Muscle of leg (tissue), 11 donors: ENCODE measurements around the gene LSM11. TPM values are rescaled to one million over a fixed set of nuclear protein-coding genes. Genes with fewer than 3 reads are reported as not detected.
A peak's percentile ranks its signal among the peaks of the same experiment; 100 is the strongest.
"Not testable (repeated sequence)": the region's sequence is repeated elsewhere in the genome, so short reads cannot be mapped to it uniquely, and the experiment has no call there.

ENCODE experiments used
- DNase-seq: peaks from one replicate; pipeline ENCODE4 v3.0.0; 2013
- H3K27ac ChIP-seq: one replicate; pipeline ENCODE4 v1.5.1; 2013; ENCODE audit warnings: mild to moderate bottlenecking, low read length, control low read depth
- H3K27me3 ChIP-seq: one replicate; pipeline ENCODE4 v1.6.1; 2013; ENCODE audit warnings: low read length; ENCODE audit not compliant: control insufficient read depth, insufficient read depth
- H3K36me3 ChIP-seq: one replicate; pipeline ENCODE4 v1.6.1; 2013; ENCODE audit warnings: low read length; ENCODE audit not compliant: control insufficient read depth, insufficient read depth
- H3K4me1 ChIP-seq: one replicate; pipeline ENCODE4 v1.6.1; 2013; ENCODE audit warnings: low read length; ENCODE audit not compliant: control insufficient read depth, insufficient read depth
- H3K4me3 ChIP-seq: one replicate; pipeline ENCODE4 v1.5.1; 2013; ENCODE audit warnings: low read length, control low read depth
- H3K9me3 ChIP-seq: replicated peaks from 2 replicates; pipeline ENCODE4 v1.6.1; 2013; ENCODE audit warnings: low read depth, low read length; ENCODE audit not compliant: control insufficient read depth
- WGBS: methylation state at CpG from one replicate; pipeline ENCODE4 v1.1.5; 2013; ENCODE audit warnings: missing lambda C conversion rate; ENCODE audit not compliant: insufficient coverage; 5-methylcytosine and 5-hydroxymethylcytosine counted together
- polyA plus RNA-seq, 8 donors: library from polyadenylated mRNA; unstranded; fragments of 120-200 nt; gene quantifications; one replicate each; pipeline versions ENCODE4 v1.2.1 to v1.2.3, GENCODE V29; 2013; ENCODE audit warnings: inconsistent platforms in 1 of 8, low replicate concordance in 1 of 8; ENCODE audit not compliant: insufficient read length in 8 of 8, insufficient read depth in 1 of 8
- total RNA-seq: library from RNA; stranded (reverse); fragments of 120-200 nt; gene quantifications from one replicate; pipeline ENCODE4 v1.2.4, GENCODE V29; 2013

LSM11 gene
- total and polyA plus RNA-seq, 9 donors, result 7.0 to 10.6 (median 7.3) TPM

GRCh38 chr5:157713830-157714595 is 29.5 kb upstream of the LSM11 start:
- WGBS, result 60% methylated on average over 1 of the region's 4 CpGs
- Histone ChIP-seq H3K4me1 (peaks cover 3% of the 10 kb centered on the region), H3K27ac (no peak overlapping the region), H3K36me3 (no peaks in the 10 kb centered on the region), H3K4me3 (no peak overlapping the region), H3K27me3 (no peaks in the 10 kb centered on the region), H3K9me3 (no peaks in the 10 kb centered on the region)
- no peak for DNase-seq

GRCh38 chr5:157714596-157714864 is 29.0 kb upstream of the LSM11 start:
- Histone ChIP-seq H3K4me3 (no peak overlapping the region), H3K4me1 (peaks cover 3% of the 10 kb centered on the region), H3K27me3 (no peaks in the 10 kb centered on the region), H3K36me3 (no peaks in the 10 kb centered on the region), H3K9me3 (no peaks in the 10 kb centered on the region), H3K27ac (no peak overlapping the region)
- no peak for DNase-seq

- H3K27ac ChIP-seq, result no peak overlapping the region
- peak; percentile 84 for DNase-seq
- H3K27me3 ChIP-seq, result no peaks in the 10 kb centered on the region
- 7% methylated on average over 2 of the region's 4 CpGs for WGBS
- no peaks in the 10 kb centered on the region for H3K36me3 ChIP-seq
- peaks cover 3% of the 10 kb centered on the region for H3K4me1 ChIP-seq
- H3K4me3 ChIP-seq, result no peak overlapping the region
- H3K9me3 ChIP-seq, result no peaks in the 10 kb centered on the region
Observed at GRCh38 chr5:157718519-157718918, 25.0 kb upstream of the LSM11 start.

- H3K4me1 ChIP-seq, result peaks cover 3% of the 10 kb centered on the region
- 100% methylated on average over 1 of the region's 2 CpGs for WGBS
- no peak for DNase-seq
- H3K4me3 ChIP-seq, result no peak overlapping the region
- no peak overlapping the region for H3K27ac ChIP-seq
- H3K36me3 ChIP-seq, result no peaks in the 10 kb centered on the region
- H3K9me3 ChIP-seq, result no peaks in the 10 kb centered on the region
- H3K27me3 ChIP-seq, result no peaks in the 10 kb centered on the region
Observed at GRCh38 chr5:157719245-157719644, 24.3 kb upstream of the LSM11 start.

- Histone ChIP-seq H3K27ac (no peak overlapping the region), H3K9me3 (no peaks in the 10 kb centered on the region), H3K4me1 (peaks cover 3% of the 10 kb centered on the region), H3K36me3 (no peaks in the 10 kb centered on the region), H3K27me3 (no peaks in the 10 kb centered on the region), H3K4me3 (no peak overlapping the region)
- no peak for DNase-seq
- WGBS, result 91% methylated on average over 5 of the region's 6 CpGs
Observed at GRCh38 chr5:157721159-157721558, 22.4 kb upstream of the LSM11 start.

GRCh38 chr5:157722895-157723294 is 20.6 kb upstream of the LSM11 start:
- WGBS, result no CpG with 5 or more reads among the region's 2 CpGs
- H3K27me3 ChIP-seq, DNase-seq, H3K9me3 ChIP-seq, H3K4me3 ChIP-seq, H3K4me1 ChIP-seq, H3K36me3 ChIP-seq, H3K27ac ChIP-seq: not testable (repeated sequence)

- WGBS, result no CpG with 5 or more reads among the region's 2 CpGs
- H3K27me3 ChIP-seq, H3K4me1 ChIP-seq, H3K9me3 ChIP-seq, H3K27ac ChIP-seq, H3K4me3 ChIP-seq, H3K36me3 ChIP-seq, DNase-seq: not testable (repeated sequence)
Observed at GRCh38 chr5:157726607-157727006, 16.9 kb upstream of the LSM11 start.

- H3K36me3 ChIP-seq, H3K27me3 ChIP-seq, H3K9me3 ChIP-seq, DNase-seq, H3K4me3 ChIP-seq, H3K4me1 ChIP-seq, H3K27ac ChIP-seq: not testable (repeated sequence)
- WGBS, result no CpG with 5 or more reads among the region's 1 CpG
Observed at GRCh38 chr5:157727858-157728257, 15.7 kb upstream of the LSM11 start.

- H3K36me3 ChIP-seq, result peaks cover 13% of the 10 kb centered on the region
Observed at GRCh38 chr5:157729858-157730257, 13.7 kb upstream of the LSM11 start.

GRCh38 chr5:157730900-157731271 is 12.6 kb upstream of the LSM11 start:
- no CpG with 5 or more reads among the region's 5 CpGs for WGBS
- Histone ChIP-seq H3K27ac (peak overlapping the region; percentile 95), H3K27me3 (no peaks in the 10 kb centered on the region), H3K4me3 (peak overlapping the region; percentile 71), H3K9me3 (no peaks in the 10 kb centered on the region), H3K4me1 (peaks cover 6% of the 10 kb centered on the region), H3K36me3 (peaks cover 14% of the 10 kb centered on the region)
- DNase-seq, result no peak

More at GRCh38 chr5:157729858-157730257, 13.7 kb upstream of the LSM11 start:
- Histone ChIP-seq H3K27me3 (no peaks in the 10 kb centered on the region), H3K9me3 (no peaks in the 10 kb centered on the region), H3K4me3 (no peak overlapping the region), H3K4me1 (peaks cover 6% of the 10 kb centered on the region), H3K27ac (no peak overlapping the region)
- no peak for DNase-seq
